HEK293T (cell line): ENCODE results near the gene CTBP1.

Experiments used
- BHLHE40 ChIP-seq: fragments of 450-650 bp; IDR thresholded peaks from 2 replicates; pipeline ENCODE4 v1.6.1; 2016; ENCODE audit warnings: mild to moderate bottlenecking, moderate library complexity, borderline replicate concordance
- CTBP1 ChIP-seq: fragments of 450-650 bp; IDR thresholded peaks from 2 replicates; pipeline ENCODE4 v1.6.1; 2016; ENCODE audit warnings: borderline replicate concordance
- FOXM1 ChIP-seq: fragments of 450-650 bp; IDR thresholded peaks from 2 replicates; pipeline ENCODE4 v1.6.1; 2017; ENCODE audit warnings: mild to moderate bottlenecking, borderline replicate concordance

- TF ChIP-seq BHLHE40, result no peak
- no peak for TF ChIP-seq FOXM1
- TF ChIP-seq CTBP1, result no peak
Observed at GRCh38 chr4:1183985-1184773, 64.8 kb downstream of the CTBP1 start.
